Stimulated activated CD8-positive, alpha-beta memory T cell treated with anti-CD3 and anti-CD28 coated beads, Interleukin-2, amount 100 ng/mL, for 1 hour (primary cell): ENCODE data around the gene AFF4.
"Not testable (repeated sequence)": the region's sequence is repeated elsewhere in the genome, so short reads cannot be mapped to it uniquely, and the experiment has no call there.

Experiments
- DNase-seq, 2 donors: peaks; one replicate each; pipeline ENCODE4 v3.0.0-alpha.2; 2020; ENCODE audit warnings: low read depth in 2 of 2

Gene AFF4

DNA sequence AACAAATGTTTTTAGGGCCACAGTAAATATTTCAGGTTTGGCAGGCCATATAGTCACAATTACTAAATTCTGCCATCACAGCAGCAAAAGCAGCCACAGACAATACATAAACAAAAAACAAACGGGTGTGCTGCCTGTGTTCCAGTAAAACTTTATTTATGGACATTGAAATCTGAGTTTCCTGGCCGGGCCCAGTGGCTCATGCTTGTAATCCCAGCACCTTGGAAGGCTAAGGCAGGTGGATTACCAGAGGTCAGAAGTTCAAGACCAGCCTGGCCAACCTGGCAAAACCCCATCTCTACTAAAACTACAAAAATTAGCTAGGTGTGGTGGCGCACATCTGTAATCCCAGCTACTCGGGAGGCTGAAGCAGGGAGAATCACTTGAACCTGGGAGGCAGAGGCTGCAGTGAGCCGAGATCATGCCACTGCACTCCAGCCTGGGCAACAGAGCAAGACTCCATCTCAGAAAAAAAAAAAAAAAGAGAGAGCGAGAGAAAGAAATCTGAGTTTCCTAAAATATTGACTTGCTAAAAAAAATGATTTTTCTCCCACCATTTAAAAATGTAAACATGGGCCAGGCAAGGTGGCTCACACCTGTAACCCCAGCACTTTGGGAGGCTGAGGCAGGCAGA lies 7.2 kb downstream of the AFF4 start:
- DNase-seq: not testable (repeated sequence)

DNA sequence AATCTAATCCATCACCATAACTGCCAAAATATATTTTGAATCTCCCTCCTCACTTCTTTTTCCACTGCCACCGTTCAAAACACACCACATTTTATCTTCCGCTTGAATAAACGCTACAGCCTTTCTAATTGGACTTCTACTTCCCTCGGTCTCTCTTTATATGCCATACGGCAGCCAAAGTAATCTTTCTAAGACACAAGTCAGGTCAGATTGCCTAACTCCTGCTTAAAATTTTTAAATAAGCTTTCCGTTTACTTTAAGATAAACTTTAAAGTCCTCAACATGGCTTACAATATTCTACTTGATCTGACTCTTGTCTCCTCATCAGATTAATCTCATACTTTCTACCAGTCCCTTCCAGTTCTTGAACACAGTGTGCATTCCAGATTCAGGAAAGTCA lies 9.7 kb downstream of the AFF4 start:
- no peak for DNase-seq

DNA sequence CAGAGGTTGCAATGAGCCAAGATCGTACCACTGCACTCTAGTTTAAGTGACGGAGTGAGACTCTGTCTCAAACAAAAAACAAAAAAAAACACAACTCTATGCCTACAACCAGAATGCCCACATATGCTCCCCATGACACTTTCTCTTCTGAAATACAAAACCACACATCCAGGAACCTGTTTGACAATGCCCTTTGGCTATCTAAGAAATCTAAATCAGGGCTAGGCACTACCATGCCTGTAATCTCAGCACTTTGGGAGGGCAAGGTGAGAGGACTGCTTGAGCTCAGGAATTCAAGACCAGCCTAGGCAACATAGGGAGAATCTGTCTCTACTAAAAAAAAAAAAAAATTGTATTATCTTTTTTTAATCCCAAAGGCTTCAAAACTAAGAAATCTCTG lies 10.6 kb downstream of the AFF4 start:
- no peak for DNase-seq

DNA sequence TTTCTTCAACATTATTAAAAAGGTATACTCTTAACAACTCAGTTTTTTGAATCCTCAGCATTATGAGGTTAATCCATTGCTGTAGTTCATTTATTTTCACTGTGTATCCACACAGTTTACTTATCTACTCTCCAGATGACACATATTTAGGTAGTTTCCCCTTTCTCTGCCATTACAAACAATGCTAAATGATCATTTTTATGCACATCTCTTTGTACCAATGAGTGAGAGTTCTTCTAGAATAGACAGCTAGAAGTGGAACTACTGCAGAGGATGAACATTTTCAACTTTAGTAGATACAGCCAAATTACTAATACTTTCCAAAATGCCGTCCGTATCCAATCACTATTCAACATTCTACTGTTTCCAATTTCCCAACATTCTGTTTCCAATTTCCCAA lies 11.5 kb downstream of the AFF4 start:
- no peak for DNase-seq

DNA sequence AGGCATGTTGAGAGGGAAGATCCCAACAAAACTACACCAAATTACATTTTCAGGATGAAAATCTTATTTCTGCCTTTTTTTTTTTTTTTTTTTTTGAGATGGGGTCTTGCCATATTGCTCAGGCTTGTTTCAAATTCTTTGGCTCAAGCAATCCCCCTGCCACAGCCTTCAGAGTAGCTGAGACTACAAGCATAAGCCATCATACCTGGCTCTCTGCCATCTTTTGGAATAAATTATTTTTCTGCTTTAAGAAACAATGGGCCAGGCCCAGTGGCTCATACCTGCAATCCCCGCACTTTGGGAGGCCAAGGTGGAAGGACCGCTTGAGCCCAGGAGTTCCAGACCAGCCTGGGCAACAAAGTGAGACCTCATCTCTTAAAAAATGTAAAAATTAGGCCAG lies 14.3 kb downstream of the AFF4 start:
- no peak for DNase-seq

DNA sequence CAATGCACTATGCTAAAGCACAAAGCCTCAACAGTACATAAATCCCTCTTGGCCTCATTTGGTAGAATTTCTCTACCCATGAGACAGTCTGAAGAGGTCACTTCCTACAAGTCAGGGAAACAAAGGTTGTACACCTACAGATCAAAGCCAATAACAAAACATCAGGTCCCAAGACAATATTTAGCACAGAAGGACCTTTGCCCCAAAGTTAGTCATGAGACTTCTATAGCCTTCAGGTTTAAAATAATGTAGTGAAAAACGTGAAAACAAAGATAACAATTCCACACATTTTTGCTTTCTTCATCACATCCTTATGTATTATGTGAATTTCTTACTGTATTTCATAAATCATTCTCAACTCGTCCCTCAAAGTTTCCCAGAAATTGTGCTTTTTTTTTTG lies 15.8 kb downstream of the AFF4 start:
- DNase-seq: no peak

DNA sequence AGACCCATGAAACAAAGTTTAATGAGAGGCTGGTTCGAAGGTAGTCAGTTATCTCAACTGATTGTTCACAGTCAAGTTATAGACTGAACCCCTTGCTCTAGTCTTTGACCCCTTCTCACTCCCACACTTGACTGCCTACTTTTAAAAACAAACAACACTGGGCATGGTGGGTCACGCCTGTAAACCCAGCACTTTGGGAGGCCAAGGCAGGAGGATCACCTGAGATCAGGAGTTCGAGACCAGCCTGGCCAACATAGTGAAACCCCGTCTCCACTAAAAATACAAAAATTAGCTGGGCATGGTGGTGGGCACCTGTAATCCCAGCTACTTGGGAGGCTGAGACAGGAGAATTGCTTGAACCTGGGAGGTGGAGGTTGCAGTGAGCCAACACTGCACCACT lies 18.1 kb downstream of the AFF4 start:
- not testable (repeated sequence) for DNase-seq

DNA sequence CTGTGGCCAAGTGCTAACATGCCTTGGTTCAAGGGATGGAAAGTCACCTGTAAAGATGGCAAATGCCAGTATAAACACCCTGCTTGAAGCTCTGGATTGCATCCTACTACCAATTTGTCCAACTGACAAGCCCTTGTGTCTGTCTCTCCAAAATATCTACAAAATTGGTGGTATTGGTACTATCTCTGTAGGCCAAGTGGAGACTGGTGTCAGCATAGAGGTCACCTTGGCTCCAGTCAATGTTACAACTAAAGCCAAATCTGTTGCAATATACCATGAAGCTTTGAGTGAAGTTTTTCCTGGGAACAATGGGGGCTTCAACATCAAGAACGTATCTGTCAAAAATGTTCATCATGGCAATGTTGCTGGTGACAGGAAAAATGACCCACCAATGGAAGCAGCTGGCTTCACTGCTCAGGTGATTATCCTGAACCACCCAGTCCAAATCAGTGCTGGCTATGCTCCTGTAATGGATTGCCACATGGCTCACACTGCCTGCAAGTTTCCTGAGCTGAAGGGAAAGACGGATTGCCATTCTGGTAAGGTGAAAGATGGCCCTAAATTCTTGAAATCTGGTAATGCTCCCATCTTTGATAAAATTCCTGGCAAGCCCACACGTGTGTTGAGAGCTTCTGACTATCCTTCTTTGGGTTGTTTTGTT lies 19.9 kb downstream of the AFF4 start:
- no peak for DNase-seq

DNA sequence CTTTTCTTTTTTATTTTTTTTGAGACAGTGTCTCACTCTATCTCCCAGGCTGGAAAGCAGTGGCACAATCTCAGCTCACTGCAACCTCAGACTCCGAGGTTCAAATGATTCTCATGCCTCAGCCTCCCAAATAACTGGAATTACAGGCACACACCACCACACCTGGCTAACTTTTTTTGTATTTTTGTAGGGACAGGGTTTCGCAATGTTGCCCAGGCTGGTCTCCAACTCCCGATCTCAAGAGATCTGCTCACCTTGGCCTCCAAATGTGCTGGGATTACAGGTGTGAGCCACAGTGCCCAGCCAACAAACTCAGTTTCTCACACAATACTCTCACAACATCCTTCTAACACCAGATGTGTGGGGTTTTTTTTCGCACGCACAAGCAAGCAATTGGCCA lies 22.1 kb downstream of the AFF4 start:
- DNase-seq: no peak

DNA sequence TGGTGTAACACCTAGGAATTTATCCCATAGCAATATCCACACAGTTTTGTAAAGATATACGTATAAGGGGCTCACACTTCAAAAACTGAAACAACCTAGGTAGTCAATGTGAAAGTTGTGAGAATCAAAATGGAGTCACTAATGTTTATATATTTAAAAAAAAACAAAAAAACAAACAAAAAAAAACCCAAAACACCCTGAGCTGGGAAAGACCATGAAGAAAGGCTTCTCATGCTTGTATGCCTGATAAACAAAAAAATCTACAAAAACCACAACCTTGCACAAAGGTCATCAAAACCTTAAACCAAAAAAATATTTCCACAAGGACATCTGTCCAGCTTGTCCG lies 35.4 kb downstream of the AFF4 start:
- DNase-seq: no peak

DNA sequence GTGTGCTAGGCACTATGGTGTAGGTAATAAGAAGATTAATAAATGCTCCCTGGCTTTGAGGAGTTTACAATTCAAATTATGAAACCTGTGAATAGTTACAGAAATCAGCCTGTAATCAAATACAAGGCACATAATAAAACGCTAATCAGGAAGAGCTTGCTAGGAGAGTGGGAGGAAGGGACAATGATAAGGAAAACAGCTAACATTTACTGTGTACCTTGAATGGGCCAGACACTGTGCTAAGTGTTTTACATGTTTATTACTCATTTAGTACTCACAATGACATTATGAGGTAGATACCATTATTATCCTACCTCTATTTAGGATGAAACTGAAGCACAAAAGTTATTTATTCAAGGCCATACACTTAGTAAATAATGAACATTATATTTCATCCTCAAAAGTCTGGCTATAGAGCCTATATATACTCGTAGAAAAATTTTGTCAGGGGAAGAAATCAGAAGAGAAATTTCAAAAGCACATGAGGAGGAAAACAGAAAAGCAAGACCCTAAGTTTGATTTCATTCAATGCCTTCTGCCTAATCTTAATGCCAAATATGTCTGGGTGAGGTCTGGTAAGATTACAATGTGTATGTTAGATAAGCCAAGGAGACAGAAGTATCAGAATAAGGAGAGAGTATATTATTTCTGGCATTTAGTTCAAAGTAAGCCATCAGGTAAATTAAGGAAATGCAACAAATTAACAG lies 35.9 kb downstream of the AFF4 start:
- no peak for DNase-seq

DNA sequence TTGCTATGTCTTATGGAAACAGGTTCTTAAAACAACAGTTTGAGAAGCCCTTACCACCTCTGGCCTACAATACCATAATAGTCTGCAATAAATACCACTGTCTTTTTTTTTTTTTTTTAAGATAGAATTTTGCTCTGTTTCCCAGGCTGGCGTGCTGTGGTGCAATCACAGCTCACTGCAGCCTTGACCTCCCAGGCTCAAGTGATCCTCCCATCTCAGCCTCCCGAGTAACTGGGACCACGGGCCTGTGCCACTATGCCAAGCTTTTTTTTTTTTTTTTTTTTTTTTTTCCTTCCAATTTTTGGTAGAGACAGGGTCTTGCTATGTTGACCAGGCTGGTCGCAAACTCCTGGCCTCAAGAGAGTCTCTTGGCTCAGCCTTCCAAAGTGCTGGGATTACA lies 37.0 kb downstream of the AFF4 start:
- DNase-seq: no peak

DNA sequence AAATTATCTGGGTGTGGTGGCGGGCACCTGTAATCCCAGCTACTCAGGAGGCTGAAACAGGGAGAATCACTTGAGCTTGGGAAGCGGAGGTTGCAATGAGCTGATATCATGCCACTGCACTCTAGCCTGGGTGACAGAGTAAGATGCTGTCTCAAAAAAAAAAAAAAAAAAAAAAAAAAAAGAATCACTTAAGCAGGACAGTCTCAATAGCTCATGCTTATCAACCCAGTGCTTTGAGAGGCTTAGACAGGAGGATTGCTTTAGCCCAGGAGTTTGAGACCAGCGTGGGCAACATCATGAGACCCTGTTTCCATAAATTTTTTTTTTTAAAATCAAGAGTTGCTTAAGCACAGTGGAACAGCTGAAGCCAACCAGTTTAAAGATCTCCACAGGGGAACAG lies 47.3 kb downstream of the AFF4 start:
- no peak for DNase-seq

DNA sequence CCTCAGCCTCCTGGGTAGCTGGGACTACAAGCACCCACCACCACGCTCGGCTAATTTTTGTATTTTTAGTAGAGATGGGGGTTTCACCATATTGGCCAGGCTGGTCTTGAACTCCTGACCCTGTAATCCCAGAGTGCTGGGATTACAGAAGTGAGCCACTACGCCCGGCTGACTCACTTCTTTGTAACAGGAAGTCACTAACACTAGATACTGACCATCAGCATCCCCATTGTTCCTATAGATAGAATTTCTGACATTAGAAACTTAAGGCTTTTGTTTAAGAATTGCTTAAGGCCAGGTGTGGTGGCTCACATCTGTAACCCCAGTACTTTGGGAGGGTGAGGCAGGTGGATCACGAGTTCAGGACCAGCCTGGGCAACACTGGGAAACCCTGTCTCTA lies 47.8 kb downstream of the AFF4 start:
- DNase-seq: no peak

DNA sequence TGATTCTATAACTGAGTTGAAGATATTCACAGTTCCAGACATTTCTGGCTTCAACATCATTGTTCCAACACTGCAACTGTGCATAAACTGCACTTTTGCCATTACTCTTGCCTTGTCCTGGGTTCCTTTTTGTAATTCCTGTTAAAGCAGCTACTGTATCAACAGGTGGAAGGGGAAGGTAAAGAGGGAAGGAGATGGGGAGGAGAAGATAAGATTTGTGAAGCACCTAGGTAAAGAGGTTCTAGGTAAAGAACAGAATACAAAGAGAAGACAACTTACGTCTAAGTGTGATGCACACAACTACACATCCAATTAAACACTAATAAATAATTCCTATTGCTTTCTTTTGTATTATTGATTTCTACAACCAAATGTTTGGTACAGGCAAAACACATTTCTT lies 53.7 kb downstream of the AFF4 start:
- DNase-seq: no peak

DNA sequence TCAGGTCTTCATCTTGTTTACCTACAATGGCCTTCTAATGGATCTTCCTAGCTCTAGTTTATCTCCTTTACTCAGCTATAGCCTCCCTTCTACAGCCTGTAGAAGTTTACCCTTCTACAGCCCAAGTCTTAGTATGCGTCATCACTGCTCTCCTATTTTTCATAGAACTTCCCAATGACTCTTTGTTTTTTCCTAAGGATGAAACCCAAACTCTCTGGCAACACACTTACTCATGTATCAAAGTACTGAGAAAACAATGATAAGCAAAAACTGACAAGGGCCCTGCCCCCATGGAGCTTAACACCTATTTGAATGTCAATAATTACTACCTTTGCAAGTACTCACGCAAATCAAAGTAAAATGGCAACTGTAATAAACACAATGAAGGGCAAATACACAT lies 56.3 kb downstream of the AFF4 start:
- no peak for DNase-seq

DNA sequence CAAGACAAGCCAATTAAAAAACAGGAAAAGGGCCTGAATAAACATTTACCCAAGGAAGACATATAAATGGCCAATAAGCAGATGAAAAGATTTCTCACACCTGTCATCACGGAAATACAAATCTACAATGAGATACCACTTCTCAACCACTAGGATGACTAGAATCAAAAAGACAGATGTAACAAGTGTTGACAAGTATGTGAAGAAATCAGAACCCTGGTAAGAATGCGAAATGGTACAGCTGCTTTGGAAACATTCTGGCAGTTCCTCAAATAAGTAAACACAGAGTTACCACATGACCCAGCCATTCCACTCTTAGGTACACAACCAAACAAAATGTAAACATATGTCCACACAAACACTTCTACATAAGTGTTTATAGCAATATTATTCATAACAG lies 57.5 kb downstream of the AFF4 start:
- DNase-seq: no peak

DNA sequence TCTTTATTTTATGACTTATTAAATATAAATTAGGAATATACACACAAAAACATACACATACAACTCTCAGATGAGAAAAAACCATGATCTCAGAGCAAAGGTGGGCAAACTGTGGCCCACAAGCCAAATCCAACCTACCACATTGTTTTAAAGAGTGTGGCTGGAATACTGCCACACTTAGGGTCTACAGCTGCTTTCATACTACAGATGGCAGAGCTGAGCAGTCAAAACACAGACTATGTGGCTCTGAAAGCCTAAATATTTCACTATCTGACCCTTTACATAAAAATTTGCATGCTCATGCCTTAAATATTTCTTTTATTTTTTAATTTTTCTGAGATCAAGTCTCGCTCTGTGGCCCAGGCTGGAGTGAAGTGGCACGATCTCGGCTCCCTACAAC lies 61.7 kb downstream of the AFF4 start:
- DNase-seq: no peak

DNA sequence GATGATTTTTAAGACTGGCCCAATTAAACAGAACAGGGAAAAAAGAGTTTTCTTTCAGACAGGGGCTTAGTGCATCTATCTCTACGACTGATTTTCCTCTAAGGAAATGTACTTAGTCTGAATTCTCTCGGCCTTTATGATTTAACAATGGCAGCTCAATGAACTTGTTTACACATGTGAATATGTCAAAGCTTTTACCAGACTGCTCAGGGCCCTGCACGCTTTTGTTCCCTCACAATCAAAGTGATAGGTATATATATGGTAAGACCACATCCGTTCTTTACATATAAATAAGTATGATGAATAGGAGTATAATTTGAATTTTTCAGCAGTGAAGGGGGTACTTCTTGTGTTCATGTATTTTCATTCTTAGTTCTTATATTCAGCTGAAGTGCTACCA lies 62.4 kb downstream of the AFF4 start:
- no peak for DNase-seq

DNA sequence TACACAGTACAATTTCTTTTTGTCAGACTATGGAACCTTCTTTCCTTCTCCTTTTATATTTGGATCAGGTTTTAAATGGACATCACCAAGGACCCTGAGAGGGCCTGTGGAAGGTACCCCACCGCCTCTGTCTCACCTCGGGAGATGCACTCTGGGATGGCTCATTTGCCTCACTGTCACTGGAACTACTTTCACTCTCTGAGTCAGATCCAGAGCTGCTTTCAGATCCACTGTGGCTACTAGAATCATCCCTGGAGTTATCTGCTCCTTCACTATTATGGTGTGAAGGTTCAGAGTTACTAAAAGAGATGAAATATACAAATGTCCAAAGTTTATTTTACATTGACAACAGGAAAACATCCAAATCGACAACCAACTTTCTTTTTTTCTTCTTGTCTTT lies 65.3 kb downstream of the AFF4 start:
- no peak for DNase-seq

DNA sequence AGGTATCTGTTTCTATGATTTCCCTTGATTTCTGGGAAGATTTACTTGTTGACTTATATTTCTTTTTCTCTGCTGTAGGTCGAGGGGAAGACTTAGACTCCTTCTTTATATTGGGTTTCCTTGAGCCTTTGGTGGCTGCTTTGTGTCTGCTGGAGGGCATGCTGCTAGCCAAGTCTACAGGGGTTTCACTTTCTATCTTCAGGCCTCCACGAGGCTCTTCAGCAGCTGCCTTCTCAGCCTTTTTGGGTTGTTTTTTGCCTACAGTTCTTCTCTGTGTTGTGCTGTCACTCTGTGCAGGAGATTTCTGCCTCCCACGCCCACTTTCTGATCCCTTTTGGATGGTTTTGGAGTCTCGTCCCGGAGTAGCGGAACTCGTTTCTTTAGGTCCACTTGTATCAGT lies 66.7 kb downstream of the AFF4 start:
- no peak for DNase-seq

DNA sequence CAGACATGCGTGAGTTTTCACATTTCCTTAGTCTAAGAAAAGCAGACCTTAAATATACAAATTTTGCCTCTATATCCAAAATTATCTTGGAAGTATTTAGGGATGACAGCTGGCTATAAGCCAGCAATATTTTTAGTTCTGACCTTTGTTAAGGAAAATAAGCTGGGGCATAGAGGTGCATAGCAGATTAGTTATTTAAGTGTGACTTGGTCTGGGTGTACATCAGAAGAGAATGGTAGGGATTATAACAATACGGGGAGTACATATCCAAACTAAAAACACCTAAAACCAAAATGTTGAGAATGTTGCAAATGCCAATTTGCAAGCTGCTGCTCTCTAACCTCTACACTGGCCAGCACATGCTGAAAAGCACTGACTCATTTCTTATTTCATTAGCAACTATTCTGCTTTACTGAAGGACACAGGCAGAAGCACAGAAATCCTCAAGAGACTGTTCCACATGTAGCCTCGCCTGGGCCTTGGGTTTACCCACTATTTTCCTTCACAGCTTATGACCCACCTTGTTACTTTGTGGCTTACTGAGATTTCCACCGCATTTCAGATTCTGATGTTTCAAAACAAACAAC lies 67.6 kb downstream of the AFF4 start:
- DNase-seq: no peak

DNA sequence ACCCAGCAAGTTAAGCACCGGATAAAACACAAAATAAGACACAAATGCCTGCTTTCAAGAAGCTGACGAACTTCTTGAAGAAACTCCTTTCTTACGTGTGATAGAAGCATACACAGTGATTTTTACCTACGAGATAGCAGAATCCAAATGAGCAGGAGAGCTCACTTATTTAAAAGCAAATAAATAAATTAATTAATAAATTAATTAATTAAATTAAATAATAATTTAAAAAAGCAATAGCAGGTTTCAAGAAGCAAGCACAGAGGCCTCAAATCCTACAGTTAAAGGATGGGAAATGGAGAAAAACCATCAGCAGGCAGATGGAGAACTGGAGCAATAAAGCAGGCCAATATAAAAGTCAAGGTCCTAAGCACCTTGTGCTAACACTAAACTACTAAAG lies 72.6 kb downstream of the AFF4 start:
- DNase-seq: no peak
